Mucosa of gallbladder (tissue), 1 donor: ENCODE results near the gene PRRC2B. TPM values are rescaled to one million over a fixed set of nuclear protein-coding genes. Genes with fewer than 3 reads are reported as not detected.
"Not testable (repeated sequence)": the region's sequence is repeated elsewhere in the genome, so short reads cannot be mapped to it uniquely, and the experiment has no call there.

Source experiments
- DNase-seq: peaks from one replicate; pipeline ENCODE4 v3.0.0-alpha.2; 2020; ENCODE audit warnings: low spot score
- total RNA-seq: library from RNA; stranded (reverse); gene quantifications from one replicate; pipeline ENCODE4 v1.2.1, GENCODE V29; 2021
- donor health status: DM: no; HTN: no; CAD: no.

The PRRC2B gene
- total RNA-seq, 1 donor from 2014 or later: 261 TPM

DNA sequence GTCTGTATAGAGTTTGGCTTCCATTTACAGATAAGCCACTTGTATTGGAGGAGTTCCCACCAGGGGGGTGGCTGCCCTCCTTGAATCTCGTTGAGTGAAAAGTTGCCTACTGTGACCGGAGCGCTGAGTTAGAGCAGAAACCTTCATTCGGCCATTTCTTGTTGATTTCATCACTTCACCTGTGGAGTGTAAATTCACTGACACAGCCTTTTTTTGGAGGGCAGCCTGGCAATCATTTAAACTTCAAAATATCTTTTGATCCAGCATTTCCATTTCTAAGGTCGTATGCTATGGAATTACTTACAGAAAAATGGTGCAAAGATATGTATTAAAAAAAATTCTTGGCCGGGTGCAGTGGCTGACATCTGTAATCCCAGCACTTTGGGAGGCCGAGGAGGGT lies 40.8 kb downstream of the PRRC2B start:
- DNase-seq: no peak

DNA sequence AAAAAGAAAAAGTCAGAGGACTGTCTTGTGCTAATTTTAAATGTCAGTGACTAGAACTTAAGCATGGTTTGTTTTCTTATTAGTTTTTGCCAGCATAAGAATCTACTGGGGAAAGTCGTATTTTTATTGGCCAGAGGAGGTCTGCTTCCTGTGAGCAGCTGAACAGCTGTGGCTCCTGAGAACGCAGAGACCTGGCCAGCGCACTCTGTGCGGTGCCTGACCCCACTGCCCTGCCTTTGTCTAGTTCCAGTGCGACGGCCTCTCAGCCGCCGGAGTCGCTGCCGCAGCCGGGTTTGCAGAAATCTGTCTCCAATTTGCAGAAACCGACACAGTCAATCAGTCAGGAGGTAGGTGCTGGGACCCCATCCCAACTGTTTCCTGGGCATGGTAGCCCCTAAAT lies 42.5 kb downstream of the PRRC2B start:
- DNase-seq: no peak

DNA sequence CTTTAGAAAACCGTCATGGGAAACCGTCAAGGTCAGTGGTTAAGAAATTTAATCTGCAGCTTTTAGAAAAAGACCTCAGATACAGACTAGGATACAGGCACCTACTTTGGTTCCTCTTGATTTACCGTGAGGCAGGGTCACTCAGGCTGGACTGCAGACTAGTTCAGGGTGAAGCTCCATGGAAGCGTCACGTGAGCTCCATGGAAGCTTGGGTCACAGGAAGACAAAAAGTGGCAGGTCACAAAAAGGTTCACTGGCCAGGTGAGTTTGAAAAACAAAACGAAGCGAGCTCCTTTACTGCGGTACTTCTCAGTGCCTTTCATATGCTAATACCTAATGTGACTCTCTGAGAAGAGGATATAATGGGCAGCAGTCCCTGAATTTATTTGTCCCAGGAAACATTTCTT lies 43.0 kb downstream of the PRRC2B start:
- no peak for DNase-seq

DNA sequence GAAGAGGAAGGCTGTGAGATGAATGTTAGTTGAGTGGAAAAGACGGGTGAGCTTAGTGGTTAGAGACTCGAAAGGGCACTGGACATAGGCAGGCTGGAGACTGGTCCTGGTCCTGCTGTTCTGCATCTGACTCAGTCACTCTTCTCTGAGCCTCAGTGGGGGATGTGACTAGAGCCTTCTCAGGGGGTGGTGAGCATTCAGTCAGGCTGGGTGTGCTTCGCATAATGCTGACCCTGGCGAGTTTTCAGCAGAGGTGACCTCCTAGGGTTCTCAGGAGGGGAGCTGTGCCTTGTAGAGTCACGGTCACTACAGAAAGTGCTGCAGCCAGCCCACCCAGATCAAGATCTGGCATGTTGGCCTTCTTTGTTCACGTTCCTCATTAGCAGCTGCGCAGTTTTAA lies 44.3 kb downstream of the PRRC2B start:
- no peak for DNase-seq

DNA sequence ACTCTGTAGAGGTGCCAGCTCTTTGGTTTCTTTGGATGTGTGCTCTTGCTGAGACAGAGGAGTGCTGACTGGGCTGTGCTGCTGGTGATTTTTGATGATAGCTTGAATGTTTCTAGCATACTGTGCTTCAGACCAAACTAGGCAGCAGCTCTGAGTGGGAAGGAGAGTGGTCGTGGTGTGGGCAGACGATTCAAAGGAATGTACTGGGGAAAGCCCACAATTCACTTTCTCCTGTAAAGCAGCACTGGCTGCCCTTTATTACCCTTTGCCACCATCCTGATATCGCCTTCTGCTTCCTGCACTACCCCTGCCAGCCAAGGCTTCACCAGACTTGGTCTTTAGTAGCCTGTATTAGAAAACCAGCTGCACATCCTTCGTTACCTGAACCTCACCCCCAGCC lies 45.3 kb downstream of the PRRC2B start:
- DNase-seq: no peak

DNA sequence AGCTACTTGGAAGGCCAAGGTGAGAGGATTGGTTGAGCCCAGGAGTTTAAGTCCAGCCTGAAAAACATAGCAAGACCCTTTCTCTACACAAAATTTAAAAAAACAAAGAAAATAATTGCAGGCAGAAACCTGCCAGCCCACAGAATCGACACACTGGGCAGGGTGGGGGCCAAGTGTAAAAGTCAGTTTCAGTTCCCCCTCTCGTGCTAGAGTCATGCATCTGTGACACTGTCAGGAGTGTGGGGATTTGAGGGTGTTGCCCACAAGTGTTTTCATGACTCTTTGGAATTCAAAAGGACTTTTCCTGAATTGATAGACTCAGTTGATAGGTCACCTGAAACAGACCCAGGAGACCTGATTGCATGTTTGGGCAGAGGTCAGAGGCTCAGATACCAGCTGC lies 47.6 kb downstream of the PRRC2B start:
- no peak for DNase-seq

DNA sequence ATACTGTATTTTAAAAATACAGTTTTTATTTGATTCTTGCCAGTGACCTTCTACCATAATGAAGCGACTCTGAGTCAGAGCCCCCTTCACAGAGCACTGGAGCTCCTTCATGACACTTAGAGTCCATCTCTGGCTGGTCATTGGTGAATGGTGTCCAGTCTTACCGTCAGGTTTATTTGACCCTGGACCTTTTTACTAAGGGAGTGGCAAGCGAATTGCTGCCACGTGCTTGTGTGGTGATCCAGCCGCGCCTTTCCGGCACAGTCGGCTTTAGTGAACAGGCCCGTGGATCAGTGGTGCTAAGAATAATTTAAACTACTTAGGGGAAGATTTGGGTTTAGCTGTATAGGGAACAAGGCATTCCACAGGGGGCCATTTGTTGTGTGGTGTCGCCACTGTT lies 48.5 kb downstream of the PRRC2B start:
- DNase-seq: no peak

DNA sequence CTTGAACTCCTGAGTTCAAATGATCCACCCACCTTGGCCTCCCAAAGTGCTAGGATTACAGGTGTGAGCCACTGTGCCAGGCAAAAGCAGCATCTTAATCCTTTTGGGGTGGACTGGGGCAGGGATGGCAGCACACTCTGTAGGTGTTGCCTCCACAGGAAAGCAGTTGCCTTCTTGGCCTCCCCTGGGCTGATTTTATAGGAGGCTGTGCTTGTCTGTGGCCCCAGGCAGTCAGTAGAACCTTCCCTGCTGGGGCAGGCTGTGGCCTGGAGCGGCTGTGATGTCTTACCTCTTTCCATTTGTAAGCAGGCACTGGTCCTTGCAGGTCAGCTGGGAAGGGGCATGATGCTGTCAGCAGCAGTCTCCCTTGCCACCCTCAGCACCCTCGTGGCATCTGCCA lies 49.8 kb downstream of the PRRC2B start:
- no peak for DNase-seq

DNA sequence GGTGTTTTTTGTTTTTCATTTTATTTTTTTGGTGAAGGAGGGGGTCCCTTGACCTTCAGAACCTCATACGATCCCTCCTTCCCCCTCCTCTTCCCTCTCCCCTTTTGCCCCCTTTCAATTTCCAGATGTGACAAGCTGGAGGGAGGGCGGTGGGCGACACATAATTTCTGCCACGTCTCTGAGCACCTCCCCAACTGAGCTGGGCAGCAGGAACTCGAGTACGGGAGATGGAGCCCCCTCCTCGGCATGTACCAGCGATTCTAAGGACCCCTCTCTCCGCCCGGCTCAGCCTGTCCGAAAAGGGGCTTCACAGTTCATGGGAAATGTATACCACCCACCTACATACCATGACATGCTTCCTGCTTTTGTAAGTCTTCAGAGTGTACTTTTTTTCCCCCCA lies 52.4 kb downstream of the PRRC2B start:
- no peak for DNase-seq

DNA sequence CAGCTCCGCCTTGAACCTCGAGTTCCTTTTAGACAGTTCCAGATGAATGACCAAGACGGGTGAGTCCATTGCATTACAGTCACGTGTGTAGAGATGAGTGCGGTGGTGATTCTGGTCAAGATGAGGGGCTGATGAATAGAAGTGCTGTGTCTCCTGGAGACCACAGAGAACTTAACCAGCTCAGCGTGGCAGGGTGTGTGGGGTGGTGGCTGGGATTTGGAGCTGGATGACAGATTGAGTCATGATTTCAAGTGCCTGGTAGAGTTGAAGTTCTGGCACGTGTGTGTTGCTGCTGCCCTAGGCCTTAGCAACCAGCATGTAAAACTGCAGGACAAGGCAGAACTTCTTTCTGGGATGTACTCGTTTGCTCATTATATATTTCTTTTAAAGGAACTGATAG lies 53.3 kb downstream of the PRRC2B start:
- no peak for DNase-seq

DNA sequence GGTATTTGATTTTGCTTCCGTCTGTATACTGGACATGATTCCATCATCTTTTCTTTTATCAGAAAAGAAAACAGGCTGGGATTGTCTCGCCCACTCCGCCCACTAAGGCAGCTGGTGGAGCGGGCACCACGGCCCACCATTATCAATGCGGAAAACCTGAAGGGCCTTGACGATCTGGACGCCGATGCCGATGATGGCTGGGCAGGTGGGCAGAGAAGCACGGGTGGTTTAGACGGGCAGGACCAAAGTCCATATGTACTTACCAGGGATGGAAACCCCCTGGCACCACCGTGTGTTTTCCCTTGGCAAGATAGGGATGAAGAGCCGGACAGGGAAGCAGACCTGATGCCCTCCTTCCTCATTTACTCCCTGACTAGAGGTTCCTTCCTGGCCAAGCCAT lies 53.7 kb downstream of the PRRC2B start:
- no peak for DNase-seq

DNA sequence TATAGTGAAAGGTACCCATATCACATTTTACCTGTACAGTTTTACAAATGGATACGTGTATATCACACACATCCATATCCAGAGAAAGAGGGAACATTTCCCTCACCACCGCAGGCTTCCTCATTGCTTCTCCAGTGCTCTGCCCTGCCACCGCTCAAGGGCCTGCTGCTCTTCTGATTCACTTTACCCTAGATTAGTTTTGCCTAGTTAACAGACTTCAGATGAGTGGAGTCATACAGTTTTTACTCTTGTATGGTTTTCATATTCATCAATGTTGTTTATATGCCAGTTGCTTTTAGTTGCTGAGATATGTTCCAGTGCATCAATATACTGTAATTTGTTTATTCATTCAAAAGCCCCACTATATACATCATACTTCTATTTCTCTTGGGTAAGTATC lies 54.9 kb downstream of the PRRC2B start:
- DNase-seq: no peak

DNA sequence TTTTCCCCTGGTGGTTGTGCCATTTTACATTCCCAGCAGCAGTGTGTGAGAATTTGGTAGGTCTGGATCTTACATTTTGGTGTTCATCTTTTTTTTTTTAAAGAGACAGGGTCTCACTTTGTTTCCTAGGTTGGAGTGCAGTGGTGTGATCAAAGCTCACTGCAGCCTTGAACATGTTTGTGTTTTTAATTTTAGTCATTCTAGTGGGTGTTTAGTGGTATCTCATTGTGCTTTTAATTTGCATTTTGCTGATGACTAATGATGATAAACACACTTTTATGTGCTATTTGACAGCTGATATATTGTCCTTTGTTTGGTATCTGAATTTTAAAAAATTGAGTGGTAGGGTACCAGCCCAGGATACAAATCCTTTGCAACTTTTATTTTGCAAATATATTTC lies 55.4 kb downstream of the PRRC2B start:
- DNase-seq: no peak

DNA sequence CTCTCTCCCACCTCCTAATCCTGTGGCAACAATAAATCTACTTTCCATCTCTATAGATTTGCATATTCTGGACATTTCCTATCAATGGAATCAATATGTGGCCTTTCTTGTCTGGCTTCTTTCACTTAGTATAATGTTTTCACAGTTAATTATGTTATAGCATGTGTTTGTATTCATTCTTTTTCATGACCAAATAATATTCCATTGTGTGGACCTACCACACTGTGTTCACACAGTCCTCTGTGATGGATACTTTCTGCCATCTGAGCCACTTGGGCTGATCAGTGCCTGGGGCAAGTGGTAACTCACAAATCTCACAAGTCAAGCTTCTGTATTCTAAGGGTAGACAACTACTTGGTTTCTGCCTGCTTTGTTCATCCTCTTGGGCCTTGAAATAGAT lies 60.1 kb downstream of the PRRC2B start:
- no peak for DNase-seq

DNA sequence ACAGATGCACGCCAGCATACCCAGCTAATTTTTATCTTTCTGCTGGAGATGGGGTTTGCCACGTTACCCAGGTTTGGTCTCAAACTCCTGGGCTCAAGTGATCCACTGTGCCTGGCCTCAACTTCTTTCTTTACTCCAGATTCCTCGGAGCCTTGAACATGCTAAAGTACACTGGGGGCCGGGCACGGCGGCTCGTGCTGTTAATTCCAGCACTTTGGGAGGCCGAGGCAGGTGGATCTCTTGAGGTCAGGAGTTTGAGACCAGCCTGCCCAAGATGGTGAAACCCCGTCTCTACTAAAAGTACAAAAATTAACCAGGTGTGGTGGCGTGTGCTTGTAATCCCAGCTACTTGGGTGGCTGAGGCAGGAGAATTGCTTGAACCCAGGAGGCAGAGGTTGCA lies 61.8 kb downstream of the PRRC2B start:
- DNase-seq: not testable (repeated sequence)

DNA sequence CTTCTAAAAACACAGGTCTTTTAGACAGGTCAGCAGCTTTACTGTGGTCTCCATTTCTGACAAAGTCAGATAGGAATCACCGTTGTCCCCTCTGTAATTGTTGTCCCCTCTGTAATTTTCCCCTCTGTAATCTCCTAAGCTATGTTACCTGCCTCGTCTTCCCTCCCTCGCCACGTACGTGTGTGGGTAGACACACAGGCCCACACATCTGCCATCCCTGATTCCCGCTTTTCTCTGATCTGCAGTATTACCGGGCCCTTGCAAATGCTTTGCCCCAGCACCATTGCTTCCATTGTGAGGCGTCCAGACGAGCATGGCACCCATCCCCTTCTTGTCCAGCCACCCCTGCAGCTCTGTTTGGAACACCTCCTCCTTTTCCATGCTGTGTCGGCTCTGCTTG lies 63.9 kb downstream of the PRRC2B start:
- no peak for DNase-seq

DNA sequence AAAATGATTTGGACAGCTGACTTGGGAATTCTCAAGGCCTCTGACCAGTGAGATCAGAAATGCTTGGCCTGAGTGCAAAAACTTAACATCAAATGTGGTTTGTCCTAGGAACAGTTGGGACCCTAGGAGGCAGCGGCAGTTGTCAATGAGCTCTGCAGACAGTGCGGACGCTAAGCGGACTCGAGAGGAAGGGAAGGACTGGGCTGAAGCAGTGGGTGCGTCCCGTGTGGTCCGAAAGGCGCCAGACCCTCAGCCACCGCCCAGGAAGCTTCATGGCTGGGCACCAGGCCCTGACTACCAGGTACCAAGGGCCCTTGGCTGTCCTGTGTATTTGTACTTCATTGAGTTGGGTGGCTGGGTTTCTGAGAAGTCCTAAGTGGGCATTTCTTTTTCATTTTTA lies 65.2 kb downstream of the PRRC2B start:
- no peak for DNase-seq

DNA sequence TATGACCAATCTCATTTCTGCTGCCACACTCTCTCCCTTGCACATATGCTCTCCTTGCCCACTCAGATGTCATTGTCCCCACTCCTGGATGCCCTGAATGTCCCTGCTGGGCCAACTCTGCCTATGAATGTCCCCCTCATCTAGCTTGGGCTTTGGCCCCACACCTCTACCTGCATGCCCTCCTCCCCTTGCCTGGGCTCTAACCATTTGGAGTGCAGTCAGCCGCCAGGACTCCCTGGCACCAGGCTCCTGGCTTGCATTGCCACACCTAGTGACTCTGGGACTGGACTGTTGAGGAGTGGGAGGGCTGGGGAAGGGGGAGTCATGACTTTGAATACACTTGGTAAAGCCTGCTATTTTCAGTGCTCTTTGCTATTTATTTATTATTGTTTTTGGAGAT lies 67.3 kb downstream of the PRRC2B start:
- DNase-seq: no peak

DNA sequence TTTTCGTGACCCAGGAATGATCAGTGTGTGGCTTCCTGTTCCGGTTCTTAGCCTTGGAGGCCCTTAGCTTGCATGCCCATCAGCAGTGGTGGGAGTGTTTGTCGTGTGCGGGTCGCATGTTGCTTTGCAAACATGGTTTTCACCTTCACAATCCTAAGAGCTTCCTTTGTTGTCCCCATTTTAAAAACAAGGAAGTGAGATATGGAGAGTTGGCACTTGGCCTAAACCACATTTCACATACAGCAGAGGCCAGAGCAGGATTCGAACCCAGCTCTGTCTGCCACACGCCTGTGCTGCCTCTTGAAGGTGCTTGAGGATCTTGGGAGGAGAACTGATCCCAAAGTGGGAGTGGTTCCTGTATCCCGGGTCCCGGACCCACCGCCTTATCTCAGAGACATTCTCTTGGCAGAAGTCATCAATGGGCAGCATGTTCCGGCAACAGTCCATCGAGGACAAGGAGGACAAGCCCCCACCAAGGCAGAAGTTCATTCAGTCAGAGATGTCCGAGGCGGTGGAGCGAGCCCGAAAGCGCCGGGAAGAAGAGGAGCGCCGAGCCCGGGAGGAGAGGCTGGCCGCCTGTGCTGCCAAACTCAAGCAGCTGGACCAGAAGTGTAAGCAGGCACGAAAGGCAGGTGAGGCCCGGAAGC lies 70.6 kb downstream of the PRRC2B start:
- no peak for DNase-seq

DNA sequence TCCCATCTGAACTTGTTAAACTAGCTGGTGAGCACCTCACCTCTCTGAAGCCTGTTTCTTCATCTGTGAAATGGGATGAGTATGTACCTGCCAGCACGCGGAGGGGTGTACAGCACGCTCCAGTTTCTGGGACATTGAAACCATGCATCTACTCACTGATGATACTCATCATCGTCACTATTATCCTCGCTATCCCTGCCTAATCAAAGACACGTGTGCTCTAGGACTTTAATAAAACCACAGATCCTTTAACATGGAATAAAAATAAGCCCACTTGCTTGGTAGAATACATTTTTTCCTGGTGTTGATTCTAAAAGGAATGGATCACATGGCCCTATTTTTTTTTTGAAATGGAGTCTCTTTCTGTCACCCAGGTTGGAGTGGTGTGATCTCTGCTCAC lies 71.5 kb downstream of the PRRC2B start:
- no peak for DNase-seq

DNA sequence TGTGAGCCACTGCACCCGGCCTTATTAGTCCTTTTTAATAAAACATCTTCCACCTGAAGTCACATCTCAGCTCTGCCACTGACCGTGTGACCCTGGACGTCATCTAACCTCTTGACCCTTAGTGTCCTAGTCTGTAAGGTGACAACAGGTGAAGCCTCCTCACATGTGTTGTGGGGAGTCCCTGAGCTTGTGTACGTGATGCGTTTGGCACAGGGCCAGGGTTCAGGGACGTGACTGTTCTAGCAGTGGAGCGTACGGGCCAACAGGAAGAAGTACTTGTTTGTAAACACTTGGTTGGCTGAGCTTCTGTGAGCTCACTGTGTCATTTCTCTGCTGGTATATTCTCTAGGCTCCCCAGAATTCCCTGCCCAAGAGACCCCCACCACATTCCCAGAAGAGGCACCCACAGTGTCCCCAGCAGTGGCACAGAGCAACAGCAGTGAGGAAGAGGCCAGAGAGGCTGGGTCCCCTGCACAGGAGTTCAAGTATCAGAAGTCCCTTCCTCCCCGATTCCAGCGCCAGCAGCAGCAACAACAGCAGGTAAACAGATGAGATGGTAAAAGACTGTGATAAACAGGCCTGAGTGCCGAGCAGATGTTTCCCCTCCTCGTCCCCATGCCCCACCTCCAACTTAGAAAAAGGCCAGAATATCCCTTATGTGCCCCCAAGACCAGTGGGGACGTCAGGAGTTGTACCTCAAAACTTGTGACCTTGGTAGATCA lies 73.5 kb downstream of the PRRC2B start:
- no peak for DNase-seq

DNA sequence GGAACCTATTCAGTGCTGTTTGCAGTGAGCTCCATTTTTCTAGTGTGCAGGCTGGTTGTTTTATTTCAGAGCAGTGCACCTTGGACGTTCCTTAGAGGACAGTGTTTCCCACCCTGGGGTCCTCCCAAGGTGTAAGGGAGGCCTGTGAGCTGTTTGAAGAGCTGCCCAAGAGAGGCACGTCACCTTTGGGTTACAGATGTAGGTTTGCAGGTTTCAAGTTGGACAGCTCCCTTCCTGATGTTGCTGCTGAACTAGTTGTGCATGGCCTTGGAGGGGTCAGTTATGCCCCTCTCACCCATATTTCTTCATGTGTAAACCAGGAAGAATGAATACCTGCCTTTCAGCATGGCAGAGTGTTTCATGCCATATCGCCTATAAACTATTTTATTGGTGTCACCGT lies 74.1 kb downstream of the PRRC2B start:
- DNase-seq: no peak

DNA sequence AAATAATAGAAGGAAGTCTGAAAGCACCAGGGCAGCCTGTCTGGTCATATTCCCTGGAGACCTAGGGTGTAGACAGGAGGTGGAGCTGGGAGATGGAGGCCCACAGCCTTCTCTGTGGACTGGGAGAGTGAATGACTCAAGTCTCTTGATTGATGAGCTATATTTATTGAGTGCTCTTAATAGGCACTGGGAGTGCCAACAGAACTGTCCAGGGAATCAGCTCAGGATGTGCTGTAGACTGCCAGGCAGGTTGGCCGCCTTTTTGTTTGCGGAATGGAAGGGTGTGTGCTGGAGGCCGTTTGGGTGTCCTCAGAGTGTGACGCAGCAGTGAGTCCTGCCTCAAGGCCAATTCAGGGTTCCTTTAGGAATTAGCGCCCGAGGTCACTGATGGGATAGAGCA lies 75.5 kb downstream of the PRRC2B start:
- no peak for DNase-seq

DNA sequence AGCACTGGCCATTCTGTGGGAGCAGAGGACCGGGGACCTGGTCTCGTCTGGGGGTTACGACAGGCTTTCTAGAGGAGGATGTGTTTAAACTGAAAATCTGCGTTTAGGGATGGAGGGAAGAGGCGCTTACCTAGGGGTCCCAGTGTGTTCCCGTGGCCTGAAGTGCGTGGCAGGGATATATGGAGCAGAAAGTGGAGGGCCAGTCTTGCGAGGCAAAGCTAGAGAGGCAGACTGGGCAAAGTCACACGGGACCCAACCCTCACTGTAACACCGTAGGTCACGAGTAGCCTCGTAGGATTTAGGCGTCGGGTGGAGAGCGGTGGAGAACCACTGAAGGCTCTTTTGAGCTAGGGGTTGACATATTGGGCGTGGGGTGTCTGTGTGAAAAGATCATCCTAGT lies 76.1 kb downstream of the PRRC2B start:
- no peak for DNase-seq
